A549 (cell line): ENCODE measurements around the gene RNF213.

Experiments
- CTCF ChIP-seq: fragments of >200 bp; sonication (Bioruptor Twin); formaldehyde crosslinking; IDR thresholded peaks from 3 replicates; pipeline ENCODE4 v1.5.1; 2016
- ELK1 ChIP-seq: fragments of 150-350 bp; IDR thresholded peaks from 2 replicates; pipeline ENCODE4 v1.6.1; 2014; ENCODE audit warnings: low read depth, mild to moderate bottlenecking, low read length
- EP300 ChIP-seq, 2 experiments: fragments of >200 bp; sonication (Bioruptor Twin); formaldehyde crosslinking; IDR thresholded peaks; 2 replicates in 1 of 2; 3 replicates in 1 of 2; pipeline ENCODE4 v1.6.1; 2016 to 2017
- NPAS2 ChIP-seq: fragments of 250-450 bp; sonication (Bioruptor Pico); IDR thresholded peaks from 2 replicates; pipeline ENCODE4 v1.8.0; 2022; ENCODE audit warnings: mild to moderate bottlenecking, moderate library complexity, borderline replicate concordance
- NR3C1 ChIP-seq: fragments of >200 bp; sonication (Bioruptor Twin); formaldehyde crosslinking; IDR thresholded peaks from 3 replicates; pipeline ENCODE4 v1.6.1; 2017
- POLR2A ChIP-seq: IDR thresholded peaks from 2 replicates; pipeline ENCODE4 v1.6.1; 2012; ENCODE audit warnings: mild to moderate bottlenecking, low read length
- TF ChIP-seq, protein P1 (sequence below): IDR thresholded peaks from 2 replicates; pipeline ENCODE4 v1.6.1; 2012

DNA sequence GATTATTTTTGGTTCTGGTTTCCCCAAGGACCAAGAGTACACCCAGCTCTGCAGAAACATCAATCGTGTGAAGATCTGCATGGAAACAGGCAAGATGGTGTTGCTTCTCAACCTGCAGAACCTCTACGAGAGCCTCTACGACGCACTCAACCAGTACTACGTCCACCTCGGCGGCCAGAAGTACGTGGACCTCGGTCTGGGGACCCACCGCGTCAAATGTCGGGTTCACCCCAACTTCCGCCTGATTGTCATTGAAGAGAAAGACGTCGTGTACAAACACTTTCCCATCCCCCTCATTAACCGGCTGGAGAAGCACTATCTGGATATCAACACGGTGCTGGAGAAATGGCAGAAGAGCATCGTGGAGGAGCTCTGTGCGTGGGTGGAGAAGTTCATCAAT is 86.9 kb downstream of the RNF213 start:
- TF ChIP-seq ELK1: no peak
- TF ChIP-seq, protein P1, sequence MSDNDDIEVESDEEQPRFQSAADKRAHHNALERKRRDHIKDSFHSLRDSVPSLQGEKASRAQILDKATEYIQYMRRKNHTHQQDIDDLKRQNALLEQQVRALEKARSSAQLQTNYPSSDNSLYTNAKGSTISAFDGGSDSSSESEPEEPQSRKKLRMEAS: no peak
- no peak for TF ChIP-seq CTCF
- no peak for TF ChIP-seq POLR2A
- no peak for TF ChIP-seq NPAS2 (CRISPR knock-in tag)
- no peak for TF ChIP-seq EP300 (IDR thresholded peaks at IDR 0.05)
- TF ChIP-seq NR3C1: no peak
